NCI-H524 treated with DMSO at 0.1 percent for 48 hours (cell line): ENCODE measurements around the gene SUPT7L.
A peak's percentile ranks its signal among the peaks of the same experiment; 100 is the strongest.
"Not testable (repeated sequence)": the region's sequence is repeated elsewhere in the genome, so short reads cannot be mapped to it uniquely, and the experiment has no call there.

Source experiments
- DNase-seq: peaks from one replicate; lab custom pipeline; 2025; lab: John Stamatoyannopoulos, UW

SUPT7L gene

GRCh38 chr2:27685577-27685976 lies 22.2 kb upstream of the SUPT7L start:
- DNase-seq = no peak

GRCh38 chr2:27685006-27685405 lies 21.6 kb upstream of the SUPT7L start:
- DNase-seq = not testable (repeated sequence)

GRCh38 chr2:27683390-27684071 lies 20.1 kb upstream of the SUPT7L start:
- DNase-seq = peak; percentile 53

- not testable (repeated sequence) for DNase-seq
Observed at GRCh38 chr2:27682334-27682771, 18.9 kb upstream of the SUPT7L start.

GRCh38 chr2:27681841-27682240 lies 18.4 kb upstream of the SUPT7L start:
- no peak for DNase-seq

- no peak for DNase-seq
Observed at GRCh38 chr2:27680571-27680970, 17.2 kb upstream of the SUPT7L start.

GRCh38 chr2:27672723-27673486 lies 9.5 kb upstream of the SUPT7L start:
- no peak for DNase-seq

- DNase-seq = no peak
Observed at GRCh38 chr2:27671235-27671634, 7.8 kb upstream of the SUPT7L start.

- no peak for DNase-seq
Observed at GRCh38 chr2:27667446-27667845, 4.0 kb upstream of the SUPT7L start.

GRCh38 chr2:27664622-27665363 lies 1.4 kb upstream of the SUPT7L start:
- DNase-seq = no peak

GRCh38 chr2:27664154-27664574 lies 750 bp upstream of the SUPT7L start:
- DNase-seq = no peak

- DNase-seq = no peak
Observed at GRCh38 chr2:27661371-27661770, 2.0 kb downstream of the SUPT7L start.

GRCh38 chr2:27655155-27655951 lies 8.1 kb downstream of the SUPT7L start:
- no peak for DNase-seq

- DNase-seq = no peak
Observed at GRCh38 chr2:27653397-27653796, 10.0 kb downstream of the SUPT7L start.

- no peak for DNase-seq
Observed at GRCh38 chr2:27652790-27653189, 10.6 kb downstream of the SUPT7L start.

GRCh38 chr2:27652341-27652740 lies 11.1 kb downstream of the SUPT7L start:
- DNase-seq = no peak

GRCh38 chr2:27651056-27651455 lies 12.4 kb downstream of the SUPT7L start:
- DNase-seq = peak; percentile 85

GRCh38 chr2:27647737-27648136 lies 15.7 kb downstream of the SUPT7L start:
- no peak for DNase-seq

GRCh38 chr2:27647289-27647688 lies 16.1 kb downstream of the SUPT7L start:
- no peak for DNase-seq

- DNase-seq = no peak
Observed at GRCh38 chr2:27645197-27645596, 18.2 kb downstream of the SUPT7L start.

GRCh38 chr2:27640722-27641245 lies 22.6 kb downstream of the SUPT7L start:
- DNase-seq = no peak

GRCh38 chr2:27638709-27639108 lies 24.7 kb downstream of the SUPT7L start:
- no peak for DNase-seq
